Gastroesophageal sphincter (tissue), 3 donors: ENCODE measurements around the gene RANBP1.

ENCODE experiments used
- POLR2A ChIP-seq, 2 donors: fragments of 450-650 bp; IDR thresholded peaks; one replicate each; pipeline ENCODE4 v1.6.1; 2017; ENCODE audit warnings: antibody characterized with exemption in 2 of 2, mild to moderate bottlenecking in 2 of 2, moderate library complexity in 1 of 2
- POLR2AphosphoS5 ChIP-seq: sonication (generic); formaldehyde crosslinking; IDR thresholded peaks from one replicate; pipeline ENCODE4 v1.6.1; 2017; ENCODE audit warnings: antibody characterized with exemption
- TF ChIP-seq, protein P1 (sequence below), 4 experiments: fragments of 200-600 bp in 2 of 4; fragments of 450-650 bp in 2 of 4; sonication (generic) in 1 of 4; IDR thresholded peaks; one replicate each; pipeline ENCODE4 v1.5.1; 2017 to 2019; ENCODE audit warnings: antibody characterized with exemption in 4 of 4, mild to moderate bottlenecking in 2 of 4, moderate library complexity in 2 of 4

GRCh38 chr22:20126284-20127029 lies 10.6 kb downstream of the RANBP1 start:
- TF ChIP-seq, protein P1, sequence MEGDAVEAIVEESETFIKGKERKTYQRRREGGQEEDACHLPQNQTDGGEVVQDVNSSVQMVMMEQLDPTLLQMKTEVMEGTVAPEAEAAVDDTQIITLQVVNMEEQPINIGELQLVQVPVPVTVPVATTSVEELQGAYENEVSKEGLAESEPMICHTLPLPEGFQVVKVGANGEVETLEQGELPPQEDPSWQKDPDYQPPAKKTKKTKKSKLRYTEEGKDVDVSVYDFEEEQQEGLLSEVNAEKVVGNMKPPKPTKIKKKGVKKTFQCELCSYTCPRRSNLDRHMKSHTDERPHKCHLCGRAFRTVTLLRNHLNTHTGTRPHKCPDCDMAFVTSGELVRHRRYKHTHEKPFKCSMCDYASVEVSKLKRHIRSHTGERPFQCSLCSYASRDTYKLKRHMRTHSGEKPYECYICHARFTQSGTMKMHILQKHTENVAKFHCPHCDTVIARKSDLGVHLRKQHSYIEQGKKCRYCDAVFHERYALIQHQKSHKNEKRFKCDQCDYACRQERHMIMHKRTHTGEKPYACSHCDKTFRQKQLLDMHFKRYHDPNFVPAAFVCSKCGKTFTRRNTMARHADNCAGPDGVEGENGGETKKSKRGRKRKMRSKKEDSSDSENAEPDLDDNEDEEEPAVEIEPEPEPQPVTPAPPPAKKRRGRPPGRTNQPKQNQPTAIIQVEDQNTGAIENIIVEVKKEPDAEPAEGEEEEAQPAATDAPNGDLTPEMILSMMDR (IDR thresholded peaks at IDR 0.05): no peak
- TF ChIP-seq POLR2AphosphoS5: no peak
- TF ChIP-seq POLR2A (IDR thresholded peaks at IDR 0.05): no peak
